Astrocyte of the spinal cord (primary cell): Measurements from ENCODE around the gene DTX3.
"Not testable (repeated sequence)": the region's sequence is repeated elsewhere in the genome, so short reads cannot be mapped to it uniquely, and the experiment has no call there.

Source experiments
- DNase-seq: peaks from one replicate; pipeline ENCODE4 v3.0.0; 2011; ENCODE audit warnings: low read depth, low spot score
- H3K4me3 ChIP-seq: 2 replicates; pipeline ENCODE4 v1.5.1; 2011; ENCODE audit warnings: low read depth, mild to moderate bottlenecking, low read length, moderate library complexity
- CTCF ChIP-seq: IDR thresholded peaks from 2 replicates; pipeline ENCODE4 v1.5.1; 2012; ENCODE audit warnings: low read depth, mild to moderate bottlenecking, low read length, inconsistent platforms
- in situ Hi-C: cut with HindIII; loops from 2 replicates; pipeline ENCODE4 v1.10.0; 2017; ENCODE audit warnings: low sequenced_read_pairs

Gene DTX3

GRCh38 chr12:57632073-57632957 lies 27.7 kb downstream of the DTX3 start:
- H3K4me3 ChIP-seq = peak overlapping the region; percentile 49
- in situ Hi-C loops = no loop called here
- DNase-seq = no peak
- peak; percentile 1 for TF ChIP-seq CTCF

- TF ChIP-seq CTCF = peak; percentile 87
- in situ Hi-C loops = no loop called here
- peak; percentile 47 for DNase-seq
- H3K4me3 ChIP-seq = peak within 1 kb of the TSS; percentile 49
Observed at GRCh38 chr12:57632958-57633840, 28.6 kb downstream of the DTX3 start, which contains the start of gene B4GALNT1. TSS of gene B4GALNT1 (minus strand) at chr12:57633201. CDS start at chr12:57632132, 1,069 bp downstream.

- DNase-seq, H3K4me3 ChIP-seq, in situ Hi-C loops: not testable (repeated sequence)
Observed at GRCh38 chr12:57636731-57637130, 32.1 kb downstream of the DTX3 start.

GRCh38 chr12:57637364-57637763 lies 32.7 kb downstream of the DTX3 start:
- TF ChIP-seq CTCF = no peak

GRCh38 chr12:57638096-57638495 lies 33.5 kb downstream of the DTX3 start:
- no peak for TF ChIP-seq CTCF
- no peak overlapping the region for H3K4me3 ChIP-seq
- in situ Hi-C loops = no loop called here
- no peak for DNase-seq

More at GRCh38 chr12:57637364-57637763, 32.7 kb downstream of the DTX3 start:
- DNase-seq = no peak
- no peak overlapping the region for H3K4me3 ChIP-seq
- in situ Hi-C loops = no loop called here

GRCh38 chr12:57640175-57641042 lies 35.8 kb downstream of the DTX3 start:
- TF ChIP-seq CTCF = no peak
- DNase-seq = no peak
- in situ Hi-C loops = no loop called here
- no peak overlapping the region for H3K4me3 ChIP-seq
